Suprapubic skin (tissue), 4 donors: Measurements from ENCODE around the gene CDCA7L. TPM values are rescaled to one million over a fixed set of nuclear protein-coding genes. Genes with fewer than 3 reads are reported as not detected.

Experiments used
- DNase-seq, 2 donors: peaks; one replicate each; pipeline ENCODE4 v3.0.0-alpha.2; 2019; ENCODE audit warnings: low spot score in 2 of 2
- H3K27ac ChIP-seq: fragments of 200-600 bp; sonication (generic); one replicate; pipeline ENCODE4 v1.5.1; 2019
- H3K27me3 ChIP-seq: fragments of 200-600 bp; sonication (generic); one replicate; pipeline ENCODE4 v1.5.1; 2019
- H3K36me3 ChIP-seq: fragments of 200-600 bp; sonication (generic); one replicate; pipeline ENCODE4 v1.5.1; 2019
- H3K4me1 ChIP-seq: fragments of 200-600 bp; sonication (generic); one replicate; pipeline ENCODE4 v1.5.1; 2019
- H3K4me3 ChIP-seq: fragments of 200-600 bp; sonication (generic); one replicate; pipeline ENCODE4 v1.5.1; 2019; ENCODE audit warnings: mild to moderate bottlenecking
- H3K9me3 ChIP-seq: fragments of 200-600 bp; sonication (generic); one replicate; pipeline ENCODE4 v1.5.1; 2019
- CTCF ChIP-seq, 2 donors: fragments of 200-600 bp in 1 of 2; fragments of 450-650 bp in 1 of 2; sonication (generic) in 1 of 2; IDR thresholded peaks; one replicate each; pipeline ENCODE4 v1.5.1; 2016 to 2019; ENCODE audit warnings: antibody characterized with exemption in 2 of 2, mild to moderate bottlenecking in 1 of 2, moderate library complexity in 1 of 2
- EP300 ChIP-seq: sonication (generic); formaldehyde crosslinking; IDR thresholded peaks from one replicate; pipeline ENCODE4 v1.6.1; 2017; ENCODE audit warnings: antibody characterized with exemption
- POLR2A ChIP-seq, 2 donors: fragments of 450-650 bp; IDR thresholded peaks; one replicate each; pipeline ENCODE4 v1.6.1; 2017; ENCODE audit warnings: antibody characterized with exemption in 2 of 2, mild to moderate bottlenecking in 2 of 2, moderate library complexity in 2 of 2
- POLR2AphosphoS5 ChIP-seq, 3 donors: sonication (generic); formaldehyde crosslinking; IDR thresholded peaks; one replicate each; pipeline ENCODE4 v1.6.1; 2017; ENCODE audit warnings: antibody characterized with exemption in 3 of 3
- WGBS: methylation state at CpG from one replicate; pipeline ENCODE4 v1.1.5; 2018; 5-methylcytosine and 5-hydroxymethylcytosine counted together
- total RNA-seq, 4 donors: library from RNA; depleted of rRNA; stranded (reverse); fragments of >200 nt; gene quantifications; one replicate each; pipeline ENCODE4 v1.1.0, GENCODE V29; 2016

Gene CDCA7L
- total RNA-seq, 4 donors from 2014 or later: 26.2 to 138 (median 44.0) TPM

- no peaks in the 10 kb centered on the region for H3K9me3 ChIP-seq
- DNase-seq: no peak
- 74% methylated on average over 1 of the region's 1 CpG for WGBS
These were observed 20.6 kb upstream of the CDCA7L start for GRCh38 chr7:21966271-21966670.

DNA sequence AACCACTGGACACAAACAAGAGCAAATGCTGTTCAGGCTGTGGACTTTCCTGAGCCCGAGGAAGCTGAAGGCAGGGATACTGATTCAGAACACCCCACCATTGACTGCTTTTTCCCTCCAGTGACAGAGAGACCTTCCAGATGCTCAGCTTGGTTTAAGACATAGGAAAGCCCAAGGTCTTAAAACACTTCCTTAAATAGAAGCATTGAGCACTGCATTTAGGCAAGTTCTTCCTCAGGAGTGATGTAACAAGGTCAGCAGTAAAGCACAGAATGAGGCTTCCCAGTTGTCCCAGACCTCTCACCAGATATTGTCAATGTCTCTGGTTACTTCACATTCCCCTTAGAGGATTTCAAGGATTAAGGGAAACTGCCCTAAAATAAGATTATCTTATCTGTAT lies 19.6 kb upstream of the CDCA7L start:
- no peak overlapping the region for H3K4me3 ChIP-seq
- WGBS: 63% methylated on average over 1 of the region's 1 CpG
- H3K27me3 ChIP-seq: no peaks in the 10 kb centered on the region
- no peaks in the 10 kb centered on the region for H3K9me3 ChIP-seq
- no peaks in the 10 kb centered on the region for H3K4me1 ChIP-seq
- TF ChIP-seq POLR2A (IDR thresholded peaks at IDR 0.05): no peak
- TF ChIP-seq POLR2AphosphoS5 (IDR thresholded peaks at IDR 0.05): no peak
- TF ChIP-seq CTCF (IDR thresholded peaks at IDR 0.05): no peak
- TF ChIP-seq EP300: no peak
- H3K36me3 ChIP-seq: no peaks in the 10 kb centered on the region
- no peak for DNase-seq
- no peak overlapping the region for H3K27ac ChIP-seq

More at GRCh38 chr7:21966271-21966670, 20.6 kb upstream of the CDCA7L start:
- no peaks in the 10 kb centered on the region for H3K36me3 ChIP-seq
- no peaks in the 10 kb centered on the region for H3K27me3 ChIP-seq
- no peak overlapping the region for H3K27ac ChIP-seq
- no peak overlapping the region for H3K4me3 ChIP-seq
- no peaks in the 10 kb centered on the region for H3K4me1 ChIP-seq
- TF ChIP-seq CTCF (IDR thresholded peaks at IDR 0.05) (no peak), POLR2A (IDR thresholded peaks at IDR 0.05) (no peak), POLR2AphosphoS5 (IDR thresholded peaks at IDR 0.05) (no peak)

- TF ChIP-seq POLR2A (IDR thresholded peaks at IDR 0.05) (no peak), EP300 (no peak)
- H3K4me1 ChIP-seq: no peaks in the 10 kb centered on the region
- no peak for DNase-seq
- H3K4me3 ChIP-seq: no peak overlapping the region
- 90% methylated on average over 9 of the region's 9 CpGs for WGBS
- no peaks in the 10 kb centered on the region for H3K9me3 ChIP-seq
- no peaks in the 10 kb centered on the region for H3K27me3 ChIP-seq
- H3K27ac ChIP-seq: no peak overlapping the region
- no peaks in the 10 kb centered on the region for H3K36me3 ChIP-seq
These were observed 17.0 kb upstream of the CDCA7L start for GRCh38 chr7:21962677-21963076.

- TF ChIP-seq POLR2A (IDR thresholded peaks at IDR 0.05) (no peak), EP300 (no peak), CTCF (IDR thresholded peaks at IDR 0.05) (no peak), POLR2AphosphoS5 (IDR thresholded peaks at IDR 0.05) (no peak)
- WGBS: 87% methylated on average over 3 of the region's 3 CpGs
- no peaks in the 10 kb centered on the region for H3K36me3 ChIP-seq
- no peaks in the 10 kb centered on the region for H3K4me1 ChIP-seq
- H3K27ac ChIP-seq: no peak overlapping the region
- no peak for DNase-seq
- H3K4me3 ChIP-seq: no peak overlapping the region
- H3K9me3 ChIP-seq: no peaks in the 10 kb centered on the region
- no peaks in the 10 kb centered on the region for H3K27me3 ChIP-seq
These were observed 15.2 kb upstream of the CDCA7L start for GRCh38 chr7:21960922-21961321.

- no peak overlapping the region for H3K27ac ChIP-seq
- WGBS: 95% methylated on average over 3 of the region's 3 CpGs
- H3K36me3 ChIP-seq: no peaks in the 10 kb centered on the region
- TF ChIP-seq POLR2A (IDR thresholded peaks at IDR 0.05) (no peak), EP300 (no peak), CTCF (IDR thresholded peaks at IDR 0.05) (no peak), POLR2AphosphoS5 (IDR thresholded peaks at IDR 0.05) (no peak)
- H3K4me1 ChIP-seq: no peaks in the 10 kb centered on the region
- no peaks in the 10 kb centered on the region for H3K9me3 ChIP-seq
- H3K27me3 ChIP-seq: no peaks in the 10 kb centered on the region
- H3K4me3 ChIP-seq: no peak overlapping the region
- no peak for DNase-seq
These were observed 13.7 kb upstream of the CDCA7L start for GRCh38 chr7:21959387-21959776.

DNA sequence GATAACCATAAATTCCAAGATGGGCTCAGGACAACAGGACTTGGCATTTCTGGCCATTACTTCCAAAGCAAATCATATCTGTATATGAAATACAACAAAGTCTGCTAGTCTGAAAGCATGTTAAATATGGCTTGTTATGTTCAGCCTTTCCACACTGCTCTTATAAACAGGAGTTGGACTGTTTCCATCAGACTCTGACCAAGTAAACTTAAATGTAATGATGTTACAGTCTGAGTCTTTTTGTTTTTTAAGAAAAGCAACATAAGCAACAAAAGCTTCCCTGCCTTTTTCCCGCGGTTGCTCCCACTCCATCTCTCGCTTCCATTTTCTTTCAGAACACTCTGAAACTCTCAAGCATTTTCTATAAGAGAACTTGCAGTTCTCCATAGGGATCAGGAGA lies 8.1 kb upstream of the CDCA7L start:
- Histone ChIP-seq H3K27ac (no peak overlapping the region), H3K27me3 (no peaks in the 10 kb centered on the region), H3K36me3 (no peaks in the 10 kb centered on the region), H3K9me3 (no peaks in the 10 kb centered on the region), H3K4me3 (no peak overlapping the region), H3K4me1 (no peaks in the 10 kb centered on the region)
- TF ChIP-seq EP300: no peak
- TF ChIP-seq CTCF (IDR thresholded peaks at IDR 0.05): no peak
- TF ChIP-seq POLR2AphosphoS5 (IDR thresholded peaks at IDR 0.05): no peak
- TF ChIP-seq POLR2A (IDR thresholded peaks at IDR 0.05): no peak
- 93% methylated on average over 3 of the region's 3 CpGs for WGBS
- no peak for DNase-seq
